LHCN-M2 (cell line): Measurements from ENCODE around the gene BCAS3. TPM values are rescaled to one million over a fixed set of nuclear protein-coding genes. Genes with fewer than 3 reads are reported as not detected.
"Not testable (repeated sequence)": the region's sequence is repeated elsewhere in the genome, so short reads cannot be mapped to it uniquely, and the experiment has no call there.

Experiments used
- DNase-seq: peaks from one replicate; pipeline ENCODE4 v3.0.0-alpha.2; 2012; ENCODE audit warnings: low read depth
- polyA plus RNA-seq: library from polyadenylated mRNA; unstranded; fragments of >200 nt; gene quantifications from one replicate; pipeline ENCODE4 v1.2.1, GENCODE V29; 2012; ENCODE audit warnings: missing spikeins
- total RNA-seq: library from RNA; depleted of rRNA; stranded (reverse); fragments of >200 nt; gene quantifications from 2 replicates; pipeline ENCODE4 v1.2.3, GENCODE V29; 2014; rRNA removed

The BCAS3 gene
- total RNA-seq, result 6.9 and 10.8 TPM in 2 replicates
- 8.5 TPM for polyA plus RNA-seq

DNA sequence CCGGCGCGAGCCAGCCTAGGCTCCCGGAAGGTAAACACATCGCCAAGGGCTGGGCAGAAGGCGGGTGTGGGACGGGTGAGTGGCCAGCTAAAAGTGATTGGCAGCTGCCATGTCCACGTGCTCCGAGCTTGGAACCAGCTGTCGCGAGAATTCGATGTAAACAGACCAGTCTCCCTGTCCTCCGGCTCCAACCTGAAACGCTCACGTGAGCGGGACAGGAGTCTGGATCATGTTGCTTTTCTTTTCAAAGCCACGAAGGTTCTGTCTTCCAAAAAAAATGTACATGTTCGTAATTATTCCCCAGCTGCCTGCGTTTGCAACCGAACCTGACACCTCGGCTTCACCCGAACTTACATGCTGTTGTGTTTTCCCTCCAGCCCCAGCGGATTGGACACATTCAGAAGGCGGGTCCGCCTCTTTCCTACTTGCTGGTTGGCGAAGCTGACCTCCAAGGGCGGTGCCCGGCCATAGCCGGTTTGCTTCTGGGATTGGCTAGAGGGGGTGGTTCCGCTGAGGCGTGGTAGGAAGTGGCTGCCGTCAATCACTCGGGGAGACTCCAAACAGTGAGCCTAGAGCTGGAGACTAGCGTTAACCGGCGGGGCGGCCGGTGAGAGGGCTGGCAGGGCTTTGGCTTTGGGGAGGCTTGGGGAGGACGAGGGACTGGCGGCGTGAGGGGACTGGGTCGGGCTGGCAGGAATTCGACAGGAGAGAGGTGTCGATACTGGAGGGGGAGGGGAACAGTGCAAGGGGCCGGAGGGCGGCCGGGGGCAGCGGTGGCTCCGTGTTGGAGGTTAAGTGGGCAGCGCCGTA is at the start of gene BCAS3:
TSS of gene BCAS3 (plus strand) at position 544 of the 810 bp plus-strand sequence.
- DNase-seq, result peak; percentile 98

DNA sequence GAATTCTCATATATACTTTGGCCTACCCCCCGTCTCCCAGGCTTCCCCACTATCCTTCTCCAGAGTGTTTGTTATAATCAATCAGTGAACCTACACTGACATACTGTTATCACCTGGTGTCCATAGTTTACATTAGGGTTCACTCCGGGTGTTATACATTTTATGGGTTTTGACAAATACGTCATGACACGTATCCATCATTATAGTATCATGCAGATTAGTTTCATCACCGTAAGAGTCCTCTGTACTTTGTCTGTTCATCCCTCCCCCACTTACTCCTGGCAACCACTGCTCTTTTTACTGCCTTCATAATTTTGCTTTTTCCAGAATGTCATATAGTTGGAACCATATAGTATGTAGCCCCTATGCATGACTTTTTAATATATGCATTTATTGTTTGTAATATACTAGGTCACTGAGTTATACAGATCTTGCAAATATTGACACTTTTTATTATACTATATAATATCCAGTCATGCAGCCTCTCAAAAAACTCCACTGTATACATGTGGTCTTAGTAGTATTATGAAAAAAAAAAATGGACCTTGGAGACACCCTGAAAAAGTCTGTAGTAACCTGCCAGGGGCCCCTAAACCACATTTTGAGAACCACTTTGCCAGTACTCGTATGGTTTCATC is 49.3 kb upstream of the BCAS3 start:
- DNase-seq, result no peak

DNA sequence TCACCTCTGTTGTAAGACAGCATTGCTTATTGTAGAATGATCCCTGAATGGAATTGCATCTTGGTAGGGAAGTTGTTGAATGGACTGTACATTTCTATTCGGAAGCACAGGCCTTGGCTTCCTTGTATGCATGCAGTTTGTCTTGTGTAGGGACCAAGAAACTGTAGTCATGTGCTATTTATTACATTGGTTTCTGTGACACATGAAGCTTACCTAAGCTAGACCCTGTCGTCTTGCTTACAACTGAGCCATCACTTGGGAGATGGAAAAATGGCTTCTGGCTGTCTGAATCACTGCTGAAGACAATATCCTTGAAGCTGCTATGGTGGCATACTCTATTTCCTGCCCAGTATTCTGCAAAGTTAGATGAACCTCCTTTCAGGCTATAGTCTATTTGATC is 48.5 kb upstream of the BCAS3 start:
- no peak for DNase-seq

DNA sequence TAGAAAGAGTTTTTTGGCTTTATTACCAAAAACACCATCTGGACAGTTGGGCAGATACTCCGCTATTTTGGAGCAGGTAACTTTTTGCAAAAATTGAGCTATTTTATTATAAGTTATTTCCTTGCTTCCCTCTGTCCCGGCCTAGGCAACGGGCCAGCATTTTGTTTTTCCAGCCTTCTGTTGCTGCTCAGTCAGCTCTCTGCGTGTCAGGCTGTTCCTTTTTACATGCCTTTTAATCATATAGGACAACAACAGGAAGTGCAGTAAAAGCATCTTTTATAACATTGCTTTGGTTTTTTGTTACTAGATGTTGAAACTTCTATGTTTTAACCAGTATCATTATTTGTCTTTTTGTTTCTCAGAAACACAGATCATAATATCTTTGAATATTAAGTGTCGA is 47.3 kb upstream of the BCAS3 start:
- peak; percentile 41 for DNase-seq

DNA sequence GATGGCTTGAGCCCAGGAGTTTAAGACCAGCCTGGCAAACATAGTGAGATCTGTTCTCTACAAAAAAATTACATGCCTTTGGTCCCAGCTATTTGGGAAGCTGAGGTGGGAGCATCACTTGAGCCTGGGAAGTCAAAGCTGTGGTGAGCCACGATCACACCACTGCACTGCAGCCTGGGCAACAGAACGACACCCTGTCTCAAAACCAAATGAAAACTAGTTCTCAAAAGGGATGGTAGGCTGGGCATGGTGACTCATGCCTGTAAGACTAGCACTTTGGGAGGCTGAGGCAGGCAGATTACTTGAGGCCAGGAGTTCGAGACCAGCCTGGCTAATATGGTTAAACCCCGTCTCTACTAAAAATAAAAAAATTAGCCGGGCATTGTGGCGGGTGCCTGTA is 46.5 kb upstream of the BCAS3 start:
- DNase-seq, result peak; percentile 55

DNA sequence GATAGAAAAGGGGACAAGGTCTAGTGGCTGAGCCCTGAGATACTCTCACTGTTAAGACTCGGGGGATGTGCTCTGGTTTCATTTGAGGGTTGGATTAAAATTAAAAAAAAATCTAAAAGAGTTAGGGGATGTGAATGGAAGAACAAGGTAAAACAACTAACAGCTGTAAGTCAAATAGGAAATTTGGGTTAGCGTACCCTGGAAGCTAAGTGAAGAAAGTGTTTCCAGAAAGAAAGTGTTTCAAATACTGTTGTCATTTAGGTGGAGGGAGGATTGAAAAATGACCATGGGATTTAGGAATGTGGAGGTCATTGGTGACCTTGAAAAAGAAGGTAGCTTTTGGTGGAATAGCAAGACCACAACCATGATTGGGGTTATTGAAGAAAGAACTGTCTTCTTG is 40.0 kb upstream of the BCAS3 start:
- no peak for DNase-seq

DNA sequence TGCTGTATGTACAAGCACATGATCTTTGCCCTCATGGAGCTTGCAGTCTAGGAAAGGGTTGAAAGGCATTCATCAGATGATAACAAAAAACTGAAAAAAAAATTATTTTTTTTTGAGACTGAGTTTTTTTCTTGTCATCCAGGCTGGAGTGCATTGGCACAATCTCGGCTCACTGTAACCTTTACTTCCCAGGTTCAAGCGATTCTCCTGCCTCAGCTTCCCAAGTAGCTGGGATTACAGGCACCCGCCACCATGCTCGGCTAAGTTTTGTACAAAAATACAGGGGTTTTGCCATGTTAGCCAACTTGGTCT is 38.7 kb upstream of the BCAS3 start:
- DNase-seq, result no peak

DNA sequence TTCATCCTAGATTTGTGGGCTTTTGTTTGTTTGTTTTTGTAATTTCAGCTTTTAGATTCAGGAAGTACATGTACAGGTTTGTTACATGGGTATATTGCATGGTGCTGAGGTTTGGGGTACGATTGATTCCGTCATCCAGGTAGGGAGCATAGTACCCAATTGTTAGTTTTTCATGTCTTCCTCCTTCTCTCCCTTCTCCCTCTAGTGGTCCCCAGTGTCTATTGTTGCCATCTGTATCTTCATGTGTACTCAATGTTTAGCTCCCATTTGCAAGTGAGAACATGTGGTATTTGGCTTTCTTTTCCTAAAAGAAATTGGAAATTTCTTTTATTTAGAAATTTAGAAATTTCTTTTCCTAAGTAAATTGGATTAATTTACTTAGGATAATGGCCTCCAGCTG is 37.1 kb upstream of the BCAS3 start:
- DNase-seq, result peak; percentile 17

DNA sequence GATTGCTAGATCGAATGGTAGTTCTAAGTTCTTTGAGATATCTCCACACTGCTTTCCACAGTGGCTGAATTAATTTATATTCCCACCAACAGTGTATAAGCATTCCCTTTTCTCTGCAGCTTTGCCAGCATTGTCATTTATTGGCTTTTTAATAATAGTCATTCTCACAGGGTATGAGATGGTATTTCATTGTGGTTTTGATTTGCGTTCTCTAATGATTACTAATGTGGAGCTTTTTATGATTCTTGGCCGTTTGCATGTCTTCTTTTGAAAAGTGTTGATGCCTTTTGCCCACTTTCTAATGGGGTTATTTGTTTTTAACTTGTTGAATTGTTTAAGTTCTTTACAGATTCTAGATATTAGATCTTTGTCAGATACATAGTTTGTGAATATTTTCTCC is 36.5 kb upstream of the BCAS3 start:
- no peak for DNase-seq

DNA sequence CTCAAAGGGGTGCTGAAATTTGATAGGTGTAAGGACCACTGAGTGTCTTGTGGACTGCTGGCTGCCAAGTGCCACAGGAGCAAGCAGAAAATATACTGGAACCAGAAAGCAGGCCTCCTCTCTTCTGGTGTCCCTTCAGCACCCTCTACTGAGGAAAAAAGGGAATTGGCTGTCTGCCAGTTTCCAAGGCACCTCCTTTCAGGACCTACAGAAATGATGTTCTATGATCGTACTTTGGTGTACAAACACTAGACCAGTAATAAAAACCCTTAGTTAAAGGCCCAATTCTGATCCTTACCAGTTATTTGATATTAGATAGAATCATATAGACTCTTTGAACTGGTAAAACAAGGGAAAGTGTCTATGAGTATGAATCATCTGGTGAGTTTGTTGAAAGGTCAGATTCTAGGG is 35.8 kb upstream of the BCAS3 start:
- DNase-seq, result peak; percentile 84

DNA sequence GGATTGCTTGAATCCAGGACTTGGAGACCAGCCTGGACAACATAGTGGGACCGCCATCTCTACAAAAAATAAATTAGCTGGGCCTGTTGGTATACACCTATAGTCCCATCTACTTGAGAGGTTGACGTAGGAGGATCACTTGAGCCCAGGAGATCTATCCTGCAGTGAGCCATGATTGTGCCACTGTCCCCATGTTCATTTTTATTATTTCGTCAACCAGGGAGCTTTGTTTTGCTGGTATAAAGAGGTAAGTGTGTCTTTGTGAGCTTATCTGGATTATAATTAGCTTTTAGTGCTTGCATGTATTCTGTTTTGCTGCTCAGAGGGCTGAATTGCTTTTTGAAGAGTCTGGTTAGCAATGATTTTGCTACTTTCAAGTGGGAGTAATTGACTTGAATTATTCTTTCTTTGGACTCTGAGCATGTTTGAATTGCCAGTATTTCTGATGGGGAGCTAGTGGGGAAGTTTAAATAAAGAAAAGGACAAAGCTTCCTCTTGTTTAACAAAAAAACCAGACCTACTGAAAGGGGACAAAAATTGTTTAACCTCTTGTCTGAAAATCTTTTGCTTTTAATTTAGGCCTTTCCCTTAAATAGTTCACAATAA is 31.6 kb upstream of the BCAS3 start:
- no peak for DNase-seq

DNA sequence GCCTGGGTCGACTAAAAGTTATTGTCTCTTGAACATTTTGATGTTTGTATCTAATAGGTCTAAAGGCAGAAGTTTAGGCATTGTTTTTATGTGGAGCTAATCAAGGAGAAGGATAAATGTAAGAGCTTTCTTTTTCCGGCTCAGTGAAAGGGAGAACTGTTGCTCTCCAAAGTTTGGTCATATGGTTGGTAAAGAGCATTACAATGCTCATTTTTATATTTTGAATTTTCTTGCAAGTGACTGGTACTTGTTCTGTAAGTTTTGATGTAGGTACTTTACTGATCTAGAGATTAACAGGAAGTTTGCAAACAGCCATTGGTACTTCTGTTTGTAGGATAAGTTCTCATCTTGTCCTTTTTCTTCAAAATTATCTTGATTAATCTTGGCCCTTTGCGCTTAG is 30.9 kb upstream of the BCAS3 start:
- no peak for DNase-seq

DNA sequence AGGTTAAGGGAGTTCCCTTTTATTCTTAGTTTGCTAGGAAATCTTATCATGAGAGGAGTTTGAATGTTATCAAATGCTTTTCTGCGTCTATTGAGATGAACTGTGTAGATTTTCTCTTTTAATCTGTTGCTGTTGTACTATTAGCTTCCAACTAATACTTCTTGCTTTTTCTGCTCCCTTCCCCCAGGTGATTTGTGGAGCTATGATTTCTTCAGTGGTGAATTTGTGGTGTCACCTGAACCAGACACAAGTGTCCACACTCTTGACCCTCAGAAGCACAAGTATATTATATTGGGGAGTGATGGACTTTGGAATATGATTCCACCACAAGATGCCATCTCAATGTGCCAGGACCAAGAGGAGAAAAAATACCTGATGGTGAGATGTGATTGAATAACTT is 29.9 kb upstream of the BCAS3 start:
- DNase-seq, result no peak

DNA sequence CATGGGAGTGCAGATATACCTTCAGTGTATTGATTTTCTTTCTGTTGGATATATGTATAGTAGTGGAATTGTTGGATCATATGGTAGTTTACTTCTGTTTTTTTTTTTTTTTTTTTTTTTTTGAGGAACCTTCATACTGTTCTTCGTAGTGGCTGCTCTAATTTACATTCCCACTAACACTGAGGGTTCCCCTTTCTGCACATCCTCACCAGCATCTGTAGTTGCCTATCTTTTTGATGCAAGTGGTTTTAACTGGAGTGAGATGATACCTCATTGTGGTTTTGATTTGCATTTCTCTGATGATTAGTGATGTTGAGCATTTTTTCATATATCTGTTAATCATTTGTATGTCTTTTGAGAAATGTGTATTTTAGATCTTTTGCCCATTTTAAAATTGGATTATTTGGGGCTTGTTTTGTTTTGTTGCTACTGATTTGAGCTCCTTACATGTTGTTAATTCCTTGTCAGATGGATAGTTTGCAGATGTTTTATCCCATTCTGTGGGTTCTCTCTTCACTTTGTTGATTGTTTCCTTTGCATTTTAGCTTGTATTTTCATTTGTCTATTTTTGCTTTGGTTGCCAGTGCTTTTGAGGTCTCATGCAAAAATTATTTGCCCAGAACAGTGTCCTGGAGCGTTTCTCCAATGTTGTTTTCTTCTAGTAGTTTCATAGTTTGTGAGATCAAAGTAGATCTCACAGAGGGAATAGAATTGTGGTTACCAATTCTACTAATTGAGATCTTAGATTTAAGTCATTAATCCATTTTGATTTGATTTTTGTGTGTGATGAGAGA is 25.0 kb upstream of the BCAS3 start:
- no peak for DNase-seq

DNA sequence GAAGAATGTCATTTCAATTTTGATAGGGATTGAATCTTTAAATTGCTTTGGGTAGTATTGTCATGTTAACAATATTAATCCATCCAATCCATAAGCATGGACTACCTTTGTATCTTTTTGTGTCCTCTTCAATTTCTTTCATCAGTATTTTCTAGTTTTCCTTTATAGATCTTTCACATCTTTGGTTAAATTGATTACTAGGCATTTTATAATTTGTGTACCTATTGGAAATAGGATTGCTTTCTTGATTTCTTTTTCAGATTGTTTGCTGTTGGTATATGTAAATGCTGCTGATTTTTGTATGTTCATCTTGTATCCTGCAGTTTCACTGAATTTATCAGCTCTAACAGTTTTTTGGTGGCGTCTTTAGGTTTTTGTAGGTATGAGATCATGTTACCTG is 24.1 kb upstream of the BCAS3 start:
- no peak for DNase-seq

DNA sequence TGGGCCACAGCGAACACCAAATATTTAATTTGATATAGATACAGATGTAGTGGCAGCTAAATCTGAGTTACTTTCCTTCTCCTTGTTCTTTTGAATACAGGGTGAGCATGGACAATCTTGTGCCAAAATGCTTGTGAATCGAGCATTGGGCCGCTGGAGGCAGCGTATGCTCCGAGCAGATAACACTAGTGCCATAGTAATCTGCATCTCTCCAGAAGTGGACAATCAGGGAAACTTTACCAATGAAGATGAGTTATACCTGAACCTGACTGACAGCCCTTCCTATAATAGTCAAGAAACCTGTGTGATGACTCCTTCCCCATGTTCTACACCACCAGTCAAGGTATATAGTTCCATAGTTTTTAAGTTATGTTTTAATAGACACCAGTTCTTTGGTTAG is 21.2 kb upstream of the BCAS3 start:
- no peak for DNase-seq

DNA sequence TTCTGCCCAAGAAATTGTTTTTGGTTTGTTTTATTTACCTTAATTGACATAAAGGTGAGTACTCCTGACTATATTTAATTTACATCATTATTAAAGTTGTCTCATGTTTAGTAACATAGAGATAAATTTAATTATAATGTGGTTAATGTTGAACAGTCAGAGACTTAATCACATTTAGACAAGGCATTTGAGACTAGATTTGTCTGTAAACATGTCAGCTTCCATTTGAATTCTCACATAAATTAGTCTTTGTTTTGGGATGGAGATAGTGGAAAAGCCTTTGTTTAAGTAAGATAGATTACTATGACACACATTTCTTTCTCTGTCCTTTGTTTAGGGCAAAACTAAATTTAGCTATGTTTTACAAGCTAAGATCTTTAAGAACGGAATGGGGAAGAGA is 18.5 kb upstream of the BCAS3 start:
- DNase-seq, result no peak

DNA sequence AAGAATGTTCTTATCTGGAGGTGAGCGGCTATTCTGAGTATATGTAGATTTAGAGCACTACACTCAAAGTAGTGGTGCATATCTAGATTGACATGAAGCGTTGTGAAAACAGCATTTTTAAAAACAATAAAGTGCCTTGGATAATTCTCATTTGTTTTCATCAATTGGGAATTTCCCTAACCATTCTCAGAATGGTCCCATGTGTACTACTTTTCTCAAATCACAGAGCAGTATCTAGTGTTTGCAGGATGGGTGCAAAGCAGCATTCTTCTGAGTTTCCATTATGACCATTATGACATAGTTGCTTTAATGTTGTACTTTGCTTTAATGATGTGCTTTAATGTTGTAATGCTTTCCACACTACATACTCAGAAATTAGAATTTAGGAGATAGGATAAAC is 16.2 kb upstream of the BCAS3 start:
- no peak for DNase-seq

DNA sequence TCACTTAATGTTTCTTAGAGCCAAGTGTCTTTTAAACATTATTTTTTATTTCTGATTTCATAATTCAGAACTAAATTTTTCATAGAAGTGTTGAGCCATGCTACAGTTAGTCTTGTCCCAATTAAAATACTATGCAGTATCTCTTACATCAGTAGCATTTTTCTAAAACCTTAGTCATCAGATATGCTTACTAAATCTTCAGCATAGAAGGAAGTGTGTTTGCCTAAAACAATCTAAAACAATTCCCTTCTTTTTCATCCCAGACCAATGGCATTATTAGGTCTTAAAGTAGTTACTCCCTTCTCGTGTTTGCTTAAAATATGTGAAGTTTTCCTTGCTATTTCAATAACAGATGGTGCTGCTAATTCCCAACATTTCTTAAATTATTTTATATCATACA is 13.6 kb upstream of the BCAS3 start:
- no peak for DNase-seq

DNA sequence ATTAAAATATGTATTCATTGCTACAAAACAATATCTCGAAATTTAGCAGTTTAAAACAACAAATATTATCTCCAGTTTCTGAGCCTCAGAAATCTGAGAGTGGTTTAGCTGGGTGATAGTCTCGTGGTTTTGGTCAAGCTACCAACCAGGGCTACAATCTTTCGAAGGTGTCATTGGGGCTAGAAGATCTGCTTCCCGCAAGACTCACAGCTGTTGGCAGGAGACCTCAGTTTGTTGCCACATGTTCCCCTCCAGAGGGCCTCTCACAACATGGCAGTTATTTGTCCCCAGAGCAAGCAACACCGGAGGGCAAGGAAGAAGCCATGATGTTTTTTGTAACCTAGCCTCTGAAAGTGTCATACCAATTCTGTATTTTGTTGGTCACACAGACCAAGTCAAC is 12.0 kb upstream of the BCAS3 start:
- no peak for DNase-seq

DNA sequence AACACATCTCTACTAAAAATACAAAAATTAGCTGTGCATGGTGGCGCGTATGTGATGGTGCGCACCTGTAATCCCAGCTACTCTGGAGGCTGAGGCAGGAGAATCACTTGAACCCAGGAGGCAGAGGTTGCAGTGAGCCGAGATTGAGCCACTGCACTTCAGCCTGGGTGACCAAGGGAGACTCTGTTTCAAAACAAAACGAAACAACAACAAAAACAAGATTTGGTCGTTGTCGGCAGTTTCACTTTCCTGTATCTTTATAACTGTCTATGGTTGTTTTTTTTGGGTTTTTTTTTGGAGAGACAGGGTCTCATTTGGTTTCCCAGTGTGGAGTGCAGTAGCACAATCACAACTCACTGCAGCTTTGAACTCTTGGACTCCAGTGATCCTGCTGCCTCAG is 8.9 kb upstream of the BCAS3 start:
- not testable (repeated sequence) for DNase-seq

DNA sequence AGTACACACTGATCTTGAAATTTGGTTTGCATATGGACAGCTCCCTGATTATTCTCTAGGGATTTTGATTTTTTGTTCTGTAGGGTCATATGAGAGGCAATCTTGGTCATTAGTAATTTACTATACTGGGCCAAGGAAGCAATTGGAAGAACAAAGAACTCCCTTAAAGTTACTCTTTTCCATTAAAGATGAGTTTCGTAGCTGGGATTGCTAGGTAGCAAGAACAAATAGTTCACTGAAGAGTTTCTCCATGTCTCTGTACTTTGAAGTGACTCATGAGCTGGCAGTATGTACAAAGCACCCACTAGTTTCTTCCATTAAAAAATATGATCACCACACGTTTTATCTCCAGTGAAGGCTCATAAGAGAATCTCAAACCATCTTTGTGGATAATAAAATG is 6.2 kb upstream of the BCAS3 start:
- DNase-seq, result peak; percentile 11
